ENCODE measurements around the gene MGME1.

MGME1 gene

DNA sequence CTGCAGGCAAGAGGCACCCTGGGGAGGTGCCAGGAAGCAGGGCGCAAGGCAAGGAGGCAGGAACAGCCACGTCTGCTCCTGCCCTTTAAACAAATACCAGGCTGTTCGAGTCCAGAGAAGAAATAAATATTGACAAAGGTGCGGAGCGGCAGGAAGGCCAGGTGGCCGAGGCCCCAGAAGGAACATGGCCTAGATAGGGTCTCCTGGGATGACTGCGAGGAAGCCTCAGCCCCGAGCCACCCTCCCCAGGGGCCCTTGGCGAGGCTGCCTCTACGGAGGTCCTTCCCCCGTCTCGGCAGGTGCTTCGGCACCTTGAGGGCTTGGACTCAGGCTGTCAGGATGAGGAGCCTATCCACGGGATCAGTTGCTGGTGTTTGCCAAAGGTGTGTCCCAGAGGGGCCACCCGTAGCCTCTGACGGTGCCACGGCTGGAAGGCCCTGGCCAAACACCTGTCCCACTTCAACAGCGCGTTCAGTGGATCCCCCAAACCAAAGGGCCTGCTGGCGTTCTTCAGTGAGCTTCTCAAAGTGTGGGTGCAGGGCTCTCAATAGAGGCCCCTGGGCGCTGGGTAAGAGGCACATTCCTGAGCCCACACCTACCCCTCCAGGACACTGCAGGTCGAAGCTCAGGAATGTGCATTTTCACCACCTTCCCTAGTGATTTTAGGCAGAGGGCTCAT is 40.0 kb upstream of the MGME1 start:
- no peak for DNase-seq (ENCODE audit: low read depth)
- TF ChIP-seq, protein P1, sequence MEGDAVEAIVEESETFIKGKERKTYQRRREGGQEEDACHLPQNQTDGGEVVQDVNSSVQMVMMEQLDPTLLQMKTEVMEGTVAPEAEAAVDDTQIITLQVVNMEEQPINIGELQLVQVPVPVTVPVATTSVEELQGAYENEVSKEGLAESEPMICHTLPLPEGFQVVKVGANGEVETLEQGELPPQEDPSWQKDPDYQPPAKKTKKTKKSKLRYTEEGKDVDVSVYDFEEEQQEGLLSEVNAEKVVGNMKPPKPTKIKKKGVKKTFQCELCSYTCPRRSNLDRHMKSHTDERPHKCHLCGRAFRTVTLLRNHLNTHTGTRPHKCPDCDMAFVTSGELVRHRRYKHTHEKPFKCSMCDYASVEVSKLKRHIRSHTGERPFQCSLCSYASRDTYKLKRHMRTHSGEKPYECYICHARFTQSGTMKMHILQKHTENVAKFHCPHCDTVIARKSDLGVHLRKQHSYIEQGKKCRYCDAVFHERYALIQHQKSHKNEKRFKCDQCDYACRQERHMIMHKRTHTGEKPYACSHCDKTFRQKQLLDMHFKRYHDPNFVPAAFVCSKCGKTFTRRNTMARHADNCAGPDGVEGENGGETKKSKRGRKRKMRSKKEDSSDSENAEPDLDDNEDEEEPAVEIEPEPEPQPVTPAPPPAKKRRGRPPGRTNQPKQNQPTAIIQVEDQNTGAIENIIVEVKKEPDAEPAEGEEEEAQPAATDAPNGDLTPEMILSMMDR (IDR thresholded peaks at IDR 0.05; ENCODE audit: low read length, missing control alignments), result no peak
- no peak overlapping the region for H3K4me3 ChIP-seq (replicated peaks; ENCODE audit: low read depth, low read length)

DNA sequence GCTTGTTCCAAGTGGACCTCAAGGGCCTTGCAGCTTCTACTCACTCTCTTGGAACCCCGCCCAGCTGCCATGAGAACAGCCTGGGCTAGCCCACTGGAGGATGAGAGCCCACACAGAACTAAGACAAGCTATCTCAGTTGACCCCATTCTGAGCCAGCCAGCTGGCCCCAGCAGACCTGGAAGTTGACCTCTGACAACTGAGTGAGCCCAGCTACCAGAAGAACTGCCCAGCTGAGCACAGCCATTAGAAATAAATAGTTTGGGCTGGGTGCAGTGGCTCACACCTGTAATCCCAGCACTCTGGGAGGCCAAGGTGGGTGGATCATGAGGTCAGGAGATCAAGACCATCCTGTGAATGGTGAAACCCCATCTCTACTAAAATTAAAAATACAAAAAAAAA is 37.3 kb upstream of the MGME1 start:
- TF ChIP-seq, protein P1 (IDR thresholded peaks at IDR 0.05; ENCODE audit: low read length, missing control alignments), result no peak
- DNase-seq (ENCODE audit: low read depth), result no peak
- H3K4me3 ChIP-seq (replicated peaks; ENCODE audit: low read depth, low read length), result no peak overlapping the region

DNA sequence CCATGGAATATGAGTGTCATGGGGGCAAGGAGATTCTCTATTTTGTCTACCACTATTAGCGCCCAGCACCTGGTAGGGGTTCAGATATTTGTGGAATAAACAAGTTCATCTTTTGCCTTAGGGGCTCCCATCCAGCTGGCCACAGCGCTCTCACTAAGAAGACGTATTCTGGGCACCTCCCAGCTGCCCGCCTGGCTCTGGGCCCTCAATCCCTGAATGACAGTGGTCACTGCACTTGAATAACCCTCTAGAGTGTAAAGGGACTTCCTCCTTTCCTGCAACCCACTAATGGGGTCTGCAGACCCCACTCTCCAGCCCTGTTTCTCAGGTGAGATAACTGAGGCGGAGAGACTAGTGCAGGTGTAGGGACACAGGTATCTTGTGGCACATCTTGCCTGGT is 36.4 kb upstream of the MGME1 start:
- DNase-seq (ENCODE audit: low read depth), result no peak
- H3K4me3 ChIP-seq (replicated peaks; ENCODE audit: low read depth, low read length), result no peak overlapping the region
- TF ChIP-seq, protein P1 (IDR thresholded peaks at IDR 0.05; ENCODE audit: low read length, missing control alignments), result no peak

DNA sequence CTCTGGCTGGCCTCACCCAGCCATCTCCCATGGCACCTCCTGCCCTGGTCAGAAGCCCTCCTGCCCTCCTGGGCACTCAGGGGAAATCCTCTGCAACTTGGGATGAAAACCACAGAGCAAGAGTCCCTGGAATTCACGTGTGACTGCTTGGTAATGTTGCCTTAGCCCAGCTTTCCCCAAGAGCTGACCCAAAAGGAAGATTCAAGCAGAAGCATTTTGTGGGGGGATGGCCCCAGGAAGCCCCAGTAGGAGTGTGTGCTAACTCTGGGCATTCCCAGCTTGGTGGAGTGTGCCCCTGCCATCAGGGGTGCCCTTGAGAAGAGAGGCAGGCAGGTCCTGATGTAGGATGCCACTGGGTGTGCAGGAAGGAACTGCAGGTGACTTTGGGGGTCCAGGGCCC is 35.7 kb upstream of the MGME1 start:
- TF ChIP-seq, protein P1 (IDR thresholded peaks at IDR 0.05; ENCODE audit: low read length, missing control alignments), result no peak
- no peak for DNase-seq (ENCODE audit: low read depth)
- H3K4me3 ChIP-seq (replicated peaks; ENCODE audit: low read depth, low read length), result no peak overlapping the region

DNA sequence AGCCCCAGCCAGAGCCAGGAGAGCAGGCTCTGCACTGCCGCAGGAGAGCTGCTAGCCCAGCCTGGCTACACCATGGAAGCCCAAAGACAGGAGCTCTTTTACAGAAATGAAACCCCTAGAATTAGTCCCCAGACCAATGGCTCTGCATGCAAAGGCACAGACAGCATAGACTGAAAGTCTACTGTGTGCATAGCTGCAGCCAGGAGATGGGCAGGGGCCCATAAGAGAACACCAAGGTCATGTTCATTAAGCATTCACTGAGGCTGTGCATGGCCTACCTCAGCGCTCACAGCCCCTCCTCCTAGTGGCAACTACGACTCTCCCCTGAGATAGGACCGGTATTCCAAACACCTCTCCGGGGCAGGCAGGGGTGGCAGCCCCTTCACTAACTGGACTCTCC is 35.1 kb upstream of the MGME1 start:
- DNase-seq (ENCODE audit: low read depth), result no peak
- TF ChIP-seq, protein P1 (IDR thresholded peaks at IDR 0.05; ENCODE audit: low read length, missing control alignments), result no peak
- no peak overlapping the region for H3K4me3 ChIP-seq (replicated peaks; ENCODE audit: low read depth, low read length)

DNA sequence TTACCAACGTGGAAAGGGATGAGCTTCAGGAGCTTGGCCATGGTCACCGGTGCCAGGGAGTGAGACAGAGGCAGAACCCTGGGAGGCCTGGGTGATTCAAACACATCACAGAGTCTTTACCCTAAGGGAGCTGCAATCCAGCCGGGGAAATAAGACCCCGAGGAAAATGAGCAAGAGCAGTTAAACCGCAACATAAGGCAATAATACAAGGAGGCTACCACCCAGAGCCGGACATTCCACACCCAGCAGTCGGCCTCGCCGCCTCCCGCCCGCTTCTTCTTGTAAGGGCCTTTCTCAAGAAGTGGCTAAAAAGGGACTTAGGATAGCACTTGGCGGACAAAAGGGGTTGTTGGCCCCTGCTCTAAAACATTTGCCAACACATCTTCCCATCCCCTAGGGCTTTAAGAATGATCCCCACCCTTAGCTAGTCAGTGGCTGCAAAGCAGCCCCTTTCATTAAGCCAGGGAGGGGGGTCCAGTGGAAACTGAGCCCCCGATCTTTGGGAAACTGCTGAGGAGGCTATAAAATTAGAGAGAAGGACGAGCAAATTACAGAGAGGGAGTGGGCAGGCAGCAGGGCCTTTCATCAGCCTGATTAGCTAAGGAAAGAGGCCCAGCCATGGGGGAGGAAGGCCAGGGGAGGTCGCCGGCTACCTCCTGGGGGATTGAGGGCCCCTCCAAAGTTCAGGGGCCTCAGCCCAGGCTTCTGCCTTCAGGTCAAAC is 34.5 kb upstream of the MGME1 start:
- no peak for DNase-seq (ENCODE audit: low read depth)
- TF ChIP-seq, protein P1 (IDR thresholded peaks at IDR 0.05; ENCODE audit: low read length, missing control alignments), result no peak
- H3K4me3 ChIP-seq (replicated peaks; ENCODE audit: low read depth, low read length), result no peak overlapping the region

All from fibroblast of pulmonary artery (primary cell).